Glomerular visceral epithelial cell (primary cell): ENCODE measurements around the gene SLC27A2.
"Not testable (repeated sequence)": the region's sequence is repeated elsewhere in the genome, so short reads cannot be mapped to it uniquely, and the experiment has no call there.

ENCODE experiments used
- DNase-seq: peaks from one replicate; pipeline ENCODE4 v3.0.0-alpha.2; 2016; ENCODE audit errors: extremely low spot score

Gene SLC27A2

GRCh38 chr15:50181969-50182218, at the start of gene SLC27A2:
TSS of gene SLC27A2 (plus strand) at chr15:50182196. CDS start at chr15:50182428, 232 bp downstream.
- no peak for DNase-seq

GRCh38 chr15:50132251-50132984, 49.6 kb upstream of the SLC27A2 start:
- not testable (repeated sequence) for DNase-seq

DNA sequence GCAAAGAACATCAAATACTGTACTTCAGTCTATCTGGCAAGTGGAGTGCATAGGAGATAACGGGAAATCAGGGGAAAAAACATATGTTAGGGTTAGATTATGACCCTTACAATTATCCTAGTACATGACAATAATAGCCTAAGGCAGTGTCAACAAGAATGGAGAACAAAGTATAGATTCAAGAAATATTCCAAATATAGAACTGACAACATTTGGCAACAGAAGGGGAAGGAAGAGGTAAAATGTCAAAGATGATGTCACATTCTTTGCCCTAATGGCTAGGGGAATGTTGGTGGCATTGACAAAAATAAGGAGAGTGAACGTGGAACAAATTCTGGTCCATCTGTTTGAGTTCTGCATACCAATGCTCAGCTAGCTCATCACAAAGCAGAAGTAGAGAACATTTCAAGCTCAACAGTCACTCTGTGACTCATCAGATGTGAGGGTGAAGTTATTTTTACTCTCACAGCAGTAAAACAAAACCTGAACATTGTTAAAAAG, 47.4 kb upstream of the SLC27A2 start:
- DNase-seq, result peak; percentile 70

- DNase-seq, result peak; percentile 60
Measured at GRCh38 chr15:50135031-50135551, 46.9 kb upstream of the SLC27A2 start.

DNA sequence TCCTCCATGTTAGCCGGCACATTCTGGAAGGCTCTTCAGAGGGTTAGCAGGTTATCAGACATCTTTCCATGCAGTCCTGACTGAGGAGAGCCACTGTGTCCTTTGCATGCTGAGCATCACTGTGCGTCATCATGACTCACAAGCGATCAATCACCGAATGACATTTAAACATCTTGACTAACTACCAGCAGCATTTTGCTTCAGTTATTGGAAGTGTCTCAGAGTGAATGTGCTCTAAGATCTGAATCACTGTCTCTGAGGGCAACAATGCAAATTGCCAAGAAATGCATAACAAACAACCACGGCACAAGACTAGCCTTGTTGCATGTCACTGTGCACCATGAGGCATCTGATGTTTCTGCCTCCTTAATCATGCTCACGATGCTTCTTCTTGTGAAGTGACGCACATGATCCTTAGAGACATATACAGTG, 44.6 kb upstream of the SLC27A2 start:
- peak; percentile 27 for DNase-seq

DNA sequence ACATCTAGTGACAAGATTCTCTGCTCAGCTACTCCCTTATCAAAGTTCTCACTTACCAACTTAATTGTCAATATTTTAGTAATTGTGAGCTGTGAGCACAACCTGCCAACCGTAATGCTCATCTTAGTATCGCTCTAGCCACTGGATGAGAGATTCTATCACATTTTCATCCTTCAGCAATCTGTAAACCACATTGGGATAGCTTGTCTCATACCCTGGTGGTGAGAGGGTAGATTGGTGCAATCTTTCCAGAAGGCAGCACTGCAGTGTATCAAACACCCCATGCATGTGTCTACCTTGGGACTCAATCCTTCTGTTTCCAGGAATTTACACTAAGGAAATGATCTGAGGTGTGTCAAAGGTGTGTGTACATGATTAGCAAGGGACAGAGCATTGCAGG, 44.1 kb upstream of the SLC27A2 start:
- DNase-seq, result no peak

GRCh38 chr15:50138391-50138790, 43.6 kb upstream of the SLC27A2 start:
- DNase-seq, result no peak

GRCh38 chr15:50140098-50140497, 41.9 kb upstream of the SLC27A2 start:
- DNase-seq, result no peak

DNA sequence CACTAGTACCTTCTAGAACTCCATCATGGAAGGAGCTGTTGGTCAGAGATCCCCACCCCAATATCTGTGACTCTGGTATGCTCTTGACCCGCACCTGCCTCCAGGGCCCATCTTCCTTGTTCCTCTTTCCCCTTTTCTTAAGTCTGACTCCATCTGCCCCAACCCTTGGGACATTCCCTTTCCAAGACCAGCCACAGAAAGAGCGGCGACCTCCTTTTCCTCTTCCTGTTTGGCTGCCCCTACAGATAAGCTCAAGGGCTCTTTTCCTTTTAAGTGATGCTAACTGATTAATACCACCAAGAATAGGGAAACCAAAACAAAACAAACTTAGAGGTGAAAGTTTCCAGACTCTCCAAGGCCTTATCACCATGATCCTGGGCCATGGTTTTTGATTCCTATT, 41.0 kb upstream of the SLC27A2 start:
- no peak for DNase-seq

GRCh38 chr15:50141856-50142255, 40.1 kb upstream of the SLC27A2 start:
- no peak for DNase-seq

DNA sequence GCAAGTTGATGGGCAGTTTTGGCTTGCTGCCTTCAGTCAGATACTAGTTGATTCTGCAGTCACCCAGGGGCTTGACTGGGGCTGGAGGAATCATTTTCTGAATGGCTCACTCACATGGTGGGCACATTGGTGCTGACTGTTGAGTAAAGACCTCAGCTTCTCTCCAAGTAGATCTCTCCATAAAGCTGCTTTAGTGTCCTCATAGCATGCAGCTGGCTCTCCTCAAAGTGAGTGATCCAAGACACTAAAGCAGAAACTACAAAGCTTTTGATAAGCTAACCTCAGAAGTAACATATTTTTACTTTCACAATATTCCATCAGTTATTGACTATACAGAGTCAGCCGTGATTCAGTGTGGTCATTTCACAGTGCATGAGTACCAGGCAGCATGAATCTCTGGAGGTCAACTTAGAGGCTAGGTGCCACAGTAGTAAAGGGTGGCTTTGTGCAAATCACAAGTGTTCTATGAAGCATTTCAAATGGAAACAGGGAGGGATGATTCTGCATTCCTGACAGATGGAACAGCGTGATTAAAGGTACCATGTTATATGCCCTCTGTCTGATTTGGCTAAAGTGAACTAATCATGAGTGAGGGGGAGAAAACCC, 38.6 kb upstream of the SLC27A2 start:
- peak; percentile 30 for DNase-seq

GRCh38 chr15:50144341-50145120, 37.5 kb upstream of the SLC27A2 start:
- DNase-seq, result no peak

- peak; percentile 71 for DNase-seq
Measured at GRCh38 chr15:50145451-50145872, 36.5 kb upstream of the SLC27A2 start.

DNA sequence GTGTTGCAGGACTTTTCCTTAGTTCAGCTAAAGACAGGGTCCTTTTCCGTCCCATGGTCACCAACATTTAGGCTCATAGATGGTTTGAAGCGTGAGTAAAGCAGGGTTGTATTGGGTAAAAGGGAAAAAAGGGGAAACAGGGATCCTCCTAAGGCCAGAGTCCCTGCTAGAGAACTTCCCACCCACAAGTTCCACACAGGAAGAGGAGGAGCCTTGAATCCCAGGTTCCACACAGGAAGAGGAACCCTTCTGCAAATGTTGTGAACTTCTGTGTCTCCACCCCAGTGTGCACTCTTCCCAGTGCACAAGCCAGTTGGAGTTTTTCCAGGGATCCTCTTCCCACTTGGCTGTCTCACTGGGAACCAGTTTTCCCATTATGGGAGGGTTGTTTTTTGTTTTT, 35.4 kb upstream of the SLC27A2 start:
- no peak for DNase-seq

DNA sequence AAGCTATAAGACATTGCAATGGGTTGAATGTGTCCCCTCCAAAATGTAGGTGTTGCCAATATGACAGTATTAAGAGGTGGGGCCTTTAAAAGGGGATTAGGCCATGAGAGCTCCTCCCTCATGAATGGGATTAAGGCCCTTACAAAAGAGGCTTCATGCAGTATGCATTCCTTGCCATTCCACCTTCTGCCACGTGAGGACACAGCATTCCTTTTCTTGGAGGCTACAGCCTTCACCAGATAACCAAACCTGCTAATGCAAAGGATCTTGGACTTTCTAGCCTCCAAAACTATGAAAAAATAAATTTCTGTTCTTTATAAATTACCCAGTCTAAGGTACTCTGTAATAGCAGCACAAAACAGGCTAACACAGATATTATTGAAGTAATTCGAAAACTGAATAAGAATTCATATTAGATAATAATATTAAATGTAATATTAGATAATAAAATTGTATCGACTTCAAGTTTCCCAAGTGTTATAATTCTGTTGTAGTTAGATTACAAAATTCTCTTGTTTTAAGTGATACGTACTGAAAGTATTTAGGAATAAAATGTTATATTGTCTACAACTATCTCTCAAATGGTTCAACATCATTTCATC, 33.5 kb upstream of the SLC27A2 start:
- peak; percentile 67 for DNase-seq

GRCh38 chr15:50149090-50149489, 32.9 kb upstream of the SLC27A2 start:
- DNase-seq, result no peak

- DNase-seq, result no peak
Measured at GRCh38 chr15:50150349-50150748, 31.6 kb upstream of the SLC27A2 start.

- DNase-seq, result no peak
Measured at GRCh38 chr15:50150851-50151250, 31.1 kb upstream of the SLC27A2 start.

GRCh38 chr15:50151476-50151875, 30.5 kb upstream of the SLC27A2 start:
- DNase-seq, result no peak

- DNase-seq, result not testable (repeated sequence)
Measured at GRCh38 chr15:50158236-50158635, 23.8 kb upstream of the SLC27A2 start.

DNA sequence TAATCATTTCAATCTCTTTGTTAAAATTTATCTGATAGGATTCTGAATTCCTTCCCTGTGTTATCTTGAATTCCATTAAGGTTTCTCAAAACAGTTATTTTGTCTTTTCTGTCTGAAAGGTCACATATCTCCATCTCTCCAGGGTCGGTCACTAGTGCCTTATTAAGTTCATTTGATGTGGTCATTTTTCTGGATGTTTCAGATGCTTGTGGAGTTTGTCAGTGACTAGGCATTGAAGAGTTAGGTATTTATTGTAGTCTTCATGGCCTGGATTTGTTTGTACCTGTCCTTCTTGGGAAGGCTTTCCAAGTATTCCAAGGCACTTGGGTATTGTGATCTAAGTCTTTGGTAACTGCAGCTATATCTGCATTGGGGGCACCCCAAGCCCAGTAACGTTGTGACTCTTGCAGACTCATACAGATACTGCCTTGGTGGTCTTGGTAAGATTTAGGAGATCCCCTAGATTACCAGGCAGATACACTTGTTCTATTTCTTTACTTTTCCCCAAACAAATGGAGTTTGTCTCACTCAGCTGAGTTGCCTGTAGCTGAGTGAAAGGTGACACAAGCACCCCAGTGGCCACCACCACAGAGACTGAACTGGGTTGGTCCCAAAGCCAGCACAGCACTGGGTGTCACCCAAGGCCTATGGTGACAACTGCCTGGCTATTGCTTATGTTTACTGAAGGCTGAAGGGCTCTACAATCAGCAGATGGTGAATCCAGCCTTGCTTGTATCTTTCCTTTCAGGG, 18.9 kb upstream of the SLC27A2 start:
- DNase-seq, result peak; percentile 30
